22Rv1 (cell line): ENCODE data around the gene ZNF222.

Experiments
- CTCF ChIP-seq: fragments of 450-650 bp; IDR thresholded peaks from 2 replicates; pipeline ENCODE4 v1.5.1; 2017; ENCODE audit warnings: mild to moderate bottlenecking
- ZFX ChIP-seq: fragments of 450-650 bp; IDR thresholded peaks from 2 replicates; pipeline ENCODE4 v1.6.1; 2017; ENCODE audit warnings: antibody characterized with exemption, borderline replicate concordance

- TF ChIP-seq ZFX (no peak), CTCF (no peak)
These were observed 19.2 kb upstream of the ZNF222 start for GRCh38 chr19:44005973-44006372.
